H9 (cell line): Measurements from ENCODE around the gene RNGTT. TPM values are rescaled to one million over a fixed set of nuclear protein-coding genes. Genes with fewer than 3 reads are reported as not detected.

Experiments used
- DNase-seq: peaks from one replicate; pipeline ENCODE4 v3.0.0-alpha.2; 2017
- H2AFZ ChIP-seq: one replicate; pipeline ENCODE4 v1.6.1; 2013; ENCODE audit warnings: mild to moderate bottlenecking, low read length, control low read depth, moderate library complexity
- H2AK5ac ChIP-seq: 2 replicates; pipeline ENCODE4 v1.6.1; 2013; ENCODE audit warnings: low read length, control low read depth, mixed read lengths; ENCODE audit not compliant: insufficient read length
- H2BK120ac ChIP-seq: one replicate; pipeline ENCODE4 v1.6.1; 2013; ENCODE audit warnings: low read depth, mild to moderate bottlenecking, low read length, control low read depth, inconsistent platforms; ENCODE audit not compliant: poor library complexity, severe bottlenecking
- H2BK12ac ChIP-seq: 2 replicates; pipeline ENCODE4 v1.6.1; 2013; ENCODE audit warnings: low read length, control low read depth, mixed read lengths, low read depth; ENCODE audit not compliant: insufficient read length
- H2BK15ac ChIP-seq: 2 replicates; pipeline ENCODE4 v1.6.1; 2013; ENCODE audit warnings: low read depth, low read length, control low read depth
- H2BK20ac ChIP-seq: one replicate; pipeline ENCODE4 v1.6.1; 2013; ENCODE audit warnings: low read depth, mild to moderate bottlenecking, low read length, control low read depth, inconsistent platforms; ENCODE audit not compliant: poor library complexity, severe bottlenecking
- H2BK5ac ChIP-seq: 2 replicates; pipeline ENCODE4 v1.6.1; 2013; ENCODE audit warnings: low read length, control low read depth, mixed read lengths; ENCODE audit not compliant: insufficient read length
- H3K14ac ChIP-seq: 2 replicates; pipeline ENCODE4 v1.6.1; 2013; ENCODE audit warnings: low read length, control low read depth; ENCODE audit not compliant: insufficient read depth
- H3K18ac ChIP-seq: 2 replicates; pipeline ENCODE4 v1.6.1; 2013; ENCODE audit warnings: low read depth, mild to moderate bottlenecking, mixed read lengths, low read length, control low read depth; ENCODE audit not compliant: insufficient read length
- H3K23ac ChIP-seq: 2 replicates; pipeline ENCODE4 v1.6.1; 2013; ENCODE audit warnings: low read length, control low read depth, mixed read lengths, low read depth; ENCODE audit not compliant: insufficient read length
- H3K23me2 ChIP-seq: 2 replicates; pipeline ENCODE4 v1.6.1; 2013; ENCODE audit warnings: low read depth, mild to moderate bottlenecking, mixed read lengths, low read length, control low read depth; ENCODE audit not compliant: insufficient read length, poor library complexity, severe bottlenecking
- H3K27ac ChIP-seq: 2 replicates; pipeline ENCODE4 v1.5.1; 2013; ENCODE audit warnings: low read length, control low read depth, mixed read lengths, low read depth; ENCODE audit not compliant: insufficient read length
- H3K27me3 ChIP-seq: 2 replicates; pipeline ENCODE4 v1.6.1; 2013; ENCODE audit warnings: low read length, control low read depth, inconsistent platforms; ENCODE audit not compliant: insufficient read depth
- H3K4ac ChIP-seq: 2 replicates; pipeline ENCODE4 v1.6.1; 2013; ENCODE audit warnings: low read depth, mild to moderate bottlenecking, control low read depth, inconsistent platforms, low read length, moderate library complexity
- H3K4me1 ChIP-seq: 2 replicates; pipeline ENCODE4 v1.6.1; 2013; ENCODE audit warnings: low read length, control low read depth, inconsistent platforms; ENCODE audit not compliant: insufficient read depth
- H3K4me2 ChIP-seq: 2 replicates; pipeline ENCODE4 v1.6.1; 2013; ENCODE audit warnings: low read length, control low read depth, mixed read lengths; ENCODE audit not compliant: insufficient read length, insufficient read depth
- H3K56ac ChIP-seq: 2 replicates; pipeline ENCODE4 v1.6.1; 2013; ENCODE audit warnings: low read depth, mild to moderate bottlenecking, mixed read lengths, low read length, control low read depth; ENCODE audit not compliant: insufficient read length
- H3K79me1 ChIP-seq: 2 replicates; pipeline ENCODE4 v1.6.1; 2013; ENCODE audit warnings: low read depth, mild to moderate bottlenecking, moderate library complexity, low read length, control low read depth, inconsistent platforms; ENCODE audit not compliant: insufficient read depth, poor library complexity, severe bottlenecking
- H3K79me2 ChIP-seq: 2 replicates; pipeline ENCODE4 v1.6.1; 2013; ENCODE audit warnings: low read length, control low read depth, inconsistent platforms; ENCODE audit not compliant: insufficient read depth
- H3K9ac ChIP-seq: 2 replicates; pipeline ENCODE4 v1.6.1; 2013; ENCODE audit warnings: low read length, control low read depth, mixed read lengths; ENCODE audit not compliant: insufficient read length; ENCODE audit errors: extremely low read depth
- H3K9me3 ChIP-seq: one replicate; pipeline ENCODE4 v1.6.1; 2013; ENCODE audit warnings: low read depth, low read length, inconsistent platforms; ENCODE audit not compliant: control insufficient read depth
- H3T11ph ChIP-seq: one replicate; pipeline ENCODE4 v1.6.1; 2013; ENCODE audit warnings: mild to moderate bottlenecking, low read length, control low read depth, inconsistent platforms
- H4K20me1 ChIP-seq: one replicate; pipeline ENCODE4 v1.6.1; 2013; ENCODE audit not compliant: control insufficient read depth, insufficient read length, insufficient read depth
- H4K5ac ChIP-seq: 2 replicates; pipeline ENCODE4 v1.6.1; 2013; ENCODE audit warnings: low read depth, mild to moderate bottlenecking, mixed read lengths, low read length, control low read depth; ENCODE audit not compliant: insufficient read length
- H4K8ac ChIP-seq: replicated peaks from 2 replicates; pipeline ENCODE4 v1.6.1; 2013; ENCODE audit warnings: low read length, control low read depth, mixed read lengths, low read depth; ENCODE audit not compliant: insufficient read length
- H4K91ac ChIP-seq: 2 replicates; pipeline ENCODE4 v1.6.1; 2013; ENCODE audit warnings: low read depth, mild to moderate bottlenecking, moderate library complexity, mixed read lengths, low read length, control low read depth; ENCODE audit not compliant: insufficient read length
- H3K27ac Mint-ChIP-seq, 3 experiments: 2 replicates in 2 of 3; 3 replicates in 1 of 3; pipeline ENCODE4 v1.8.0; 2020 to 2021; ENCODE audit warnings: mixed read lengths in 3 of 3, mild to moderate bottlenecking in 1 of 3, moderate library complexity in 1 of 3
- H3K27me3 Mint-ChIP-seq: 2 replicates; pipeline ENCODE4 v1.8.0; 2021; ENCODE audit warnings: low read depth, mild to moderate bottlenecking, moderate library complexity, mixed read lengths
- H3K36me3 Mint-ChIP-seq, 3 experiments: 2 replicates in 2 of 3; 3 replicates in 1 of 3; pipeline ENCODE4 v1.8.0; 2020 to 2021; ENCODE audit warnings: low read depth in 3 of 3, mixed read lengths in 3 of 3; ENCODE audit not compliant: insufficient read depth in 1 of 3
- H3K4me1 Mint-ChIP-seq, 2 experiments: 2 replicates each; pipeline ENCODE4 v1.8.0; 2020; ENCODE audit warnings: mixed read lengths in 2 of 2
- H3K4me3 Mint-ChIP-seq, 2 experiments: 2 replicates in 1 of 2; 3 replicates in 1 of 2; pipeline ENCODE4 v1.8.0; 2020 to 2021; ENCODE audit warnings: mild to moderate bottlenecking in 2 of 2, mixed read lengths in 2 of 2, moderate library complexity in 1 of 2
- H3K9me3 Mint-ChIP-seq, 2 experiments: 2 replicates in 1 of 2; 3 replicates in 1 of 2; pipeline ENCODE4 v1.8.0; 2020; ENCODE audit warnings: mild to moderate bottlenecking in 2 of 2, mixed read lengths in 2 of 2, moderate library complexity in 1 of 2
- WGBS: extraction: QIAGEN DNeasy Blood & Tissue Kit; methylation state at CpG from one replicate; pipeline ENCODE4 v1.1.7; 2013; ENCODE audit warnings: missing lambda C conversion rate, low lambda C conversion rate, mixed read lengths; ENCODE audit not compliant: insufficient read length; ENCODE audit errors: extremely low coverage; 5-methylcytosine and 5-hydroxymethylcytosine counted together
- total RNA-seq: library from RNA; stranded (reverse); gene quantifications from 2 replicates; pipeline ENCODE4 v1.2.1, GENCODE V29; 2021
- TF ChIP-seq, protein P1 (sequence below): fragments of 200-600 bp; sonication (generic); conservative IDR thresholded peaks from 3 replicates; pipeline ENCODE4 v1.8.0; 2021; ENCODE audit warnings: antibody characterized with exemption, mild to moderate bottlenecking

RNGTT gene
- total RNA-seq, 1 experiment from 2014 or later = 20.5 TPM

DNA sequence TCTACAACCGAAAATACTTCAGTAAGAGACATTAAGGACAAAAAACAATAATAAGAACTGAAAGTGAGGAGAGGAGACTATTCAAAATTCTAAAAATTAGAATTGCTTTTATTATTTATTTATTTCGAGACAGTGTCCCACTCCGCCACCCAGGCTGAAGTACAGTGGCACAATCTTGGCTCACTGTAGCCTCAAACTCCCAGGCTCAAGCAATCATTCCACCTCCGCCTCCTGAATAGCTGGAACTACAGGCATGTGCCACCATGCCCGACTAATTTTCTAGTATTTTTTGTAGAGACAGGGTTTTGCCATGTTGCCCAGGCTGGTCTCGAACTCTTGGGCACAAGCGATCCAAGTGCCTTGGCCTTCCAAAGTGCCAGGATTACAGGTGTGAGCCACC, 123.1 kb downstream of the RNGTT start:
- H3K79me1 ChIP-seq = no peaks in the 10 kb centered on the region
- H4K20me1 ChIP-seq = no peaks in the 10 kb centered on the region
- no peaks in the 10 kb centered on the region for H3K27me3 Mint-ChIP-seq
- peaks cover 0 to 2% of the 10 kb centered on the region in 2 experiments; a peak in 1 of 4 replicates for H3K4me1 Mint-ChIP-seq
- no peak overlapping the region for H3K4me2 ChIP-seq
- no peak overlapping the region for H3K9ac ChIP-seq
- H3K9me3 Mint-ChIP-seq = peaks cover 0 to 6% of the 10 kb centered on the region in 2 experiments; a peak in 2 of 5 replicates
- no peaks in the 10 kb centered on the region for H3K27me3 ChIP-seq
- no peaks in the 10 kb centered on the region for H3K4me1 ChIP-seq
- H3K23me2 ChIP-seq = no peaks in the 10 kb centered on the region
- TF ChIP-seq, protein P1, sequence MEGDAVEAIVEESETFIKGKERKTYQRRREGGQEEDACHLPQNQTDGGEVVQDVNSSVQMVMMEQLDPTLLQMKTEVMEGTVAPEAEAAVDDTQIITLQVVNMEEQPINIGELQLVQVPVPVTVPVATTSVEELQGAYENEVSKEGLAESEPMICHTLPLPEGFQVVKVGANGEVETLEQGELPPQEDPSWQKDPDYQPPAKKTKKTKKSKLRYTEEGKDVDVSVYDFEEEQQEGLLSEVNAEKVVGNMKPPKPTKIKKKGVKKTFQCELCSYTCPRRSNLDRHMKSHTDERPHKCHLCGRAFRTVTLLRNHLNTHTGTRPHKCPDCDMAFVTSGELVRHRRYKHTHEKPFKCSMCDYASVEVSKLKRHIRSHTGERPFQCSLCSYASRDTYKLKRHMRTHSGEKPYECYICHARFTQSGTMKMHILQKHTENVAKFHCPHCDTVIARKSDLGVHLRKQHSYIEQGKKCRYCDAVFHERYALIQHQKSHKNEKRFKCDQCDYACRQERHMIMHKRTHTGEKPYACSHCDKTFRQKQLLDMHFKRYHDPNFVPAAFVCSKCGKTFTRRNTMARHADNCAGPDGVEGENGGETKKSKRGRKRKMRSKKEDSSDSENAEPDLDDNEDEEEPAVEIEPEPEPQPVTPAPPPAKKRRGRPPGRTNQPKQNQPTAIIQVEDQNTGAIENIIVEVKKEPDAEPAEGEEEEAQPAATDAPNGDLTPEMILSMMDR = no peak
- H3K4ac ChIP-seq = no peak overlapping the region
- H3K27ac Mint-ChIP-seq = no peak overlapping the region
- H4K8ac ChIP-seq = no peak overlapping the region
- no peak overlapping the region for H2BK15ac ChIP-seq
- H3K4me3 Mint-ChIP-seq = no peak overlapping the region
- no peak overlapping the region for H2BK12ac ChIP-seq
- no peak overlapping the region for H2AFZ ChIP-seq
- H2AK5ac ChIP-seq = no peak overlapping the region
- H2BK120ac ChIP-seq = no peak overlapping the region
- H3K27ac ChIP-seq = no peak overlapping the region
- H3K14ac ChIP-seq = no peak overlapping the region
- H3K79me2 ChIP-seq = no peaks in the 10 kb centered on the region
- no CpG with 5 or more reads among the region's 7 CpGs for WGBS
- no peak overlapping the region for H3K18ac ChIP-seq
- no peak overlapping the region for H3K23ac ChIP-seq
- peaks cover 11 to 13% (median 12%) of the 10 kb centered on the region in 3 experiments; a peak in 6 of 7 replicates for H3K36me3 Mint-ChIP-seq
- no peak overlapping the region for H2BK20ac ChIP-seq
- no peak overlapping the region for H4K91ac ChIP-seq
- no peak overlapping the region for H3T11ph ChIP-seq
- no peak overlapping the region for H4K5ac ChIP-seq
- DNase-seq = no peak
- no peak overlapping the region for H2BK5ac ChIP-seq
- H3K56ac ChIP-seq = no peak overlapping the region
- no peaks in the 10 kb centered on the region for H3K9me3 ChIP-seq
